ENCODE results near the gene GIGYF2. TPM values are rescaled to one million over a fixed set of nuclear protein-coding genes. Genes with fewer than 3 reads are reported as not detected.

GIGYF2 gene
- total and polyA plus RNA-seq, 2 of the 13 experiments (the other 11 are each of a cell fraction or from before 2014, with no cell fraction given): 44.9 to 73.5 TPM

DNA sequence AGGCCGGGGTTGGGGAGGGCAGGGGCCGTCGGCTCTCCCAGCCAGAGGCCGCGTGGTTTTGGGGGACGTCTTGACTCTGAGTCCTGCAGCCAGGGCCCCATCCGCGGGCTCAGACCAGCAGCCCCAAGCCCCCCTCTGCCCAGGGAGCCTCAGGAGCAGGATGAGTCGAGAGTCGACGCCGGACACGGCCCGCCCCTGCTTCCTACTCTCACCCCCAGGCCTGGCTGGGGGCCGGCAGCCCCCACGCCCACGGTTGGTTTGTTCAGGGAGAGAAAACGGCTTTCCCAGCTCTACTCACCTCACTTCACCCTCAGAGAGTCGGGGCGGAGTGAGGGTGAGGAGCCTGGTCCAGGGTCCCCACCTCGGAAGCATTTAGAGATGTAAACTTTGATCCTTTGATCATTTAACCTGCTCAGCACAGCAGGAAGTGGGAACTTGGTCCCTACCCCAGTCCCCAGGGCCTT, 179.9 kb downstream of the GIGYF2 start (continued):
- TF ChIP-seq ZNF496 (CRISPR knock-in tag; IDR thresholded peaks at IDR 0.05; ENCODE audit: insufficient replicate concordance): no peak
- TF ChIP-seq ZNF558 (CRISPR knock-in tag; IDR thresholded peaks at IDR 0.05; ENCODE audit: borderline replicate concordance): no peak
- TF ChIP-seq SAP130 (CRISPR knock-in tag; IDR thresholded peaks at IDR 0.05; ENCODE audit: low read depth): no peak; the same call in 1 of the 2 replicates
- TF ChIP-seq, protein P1, sequence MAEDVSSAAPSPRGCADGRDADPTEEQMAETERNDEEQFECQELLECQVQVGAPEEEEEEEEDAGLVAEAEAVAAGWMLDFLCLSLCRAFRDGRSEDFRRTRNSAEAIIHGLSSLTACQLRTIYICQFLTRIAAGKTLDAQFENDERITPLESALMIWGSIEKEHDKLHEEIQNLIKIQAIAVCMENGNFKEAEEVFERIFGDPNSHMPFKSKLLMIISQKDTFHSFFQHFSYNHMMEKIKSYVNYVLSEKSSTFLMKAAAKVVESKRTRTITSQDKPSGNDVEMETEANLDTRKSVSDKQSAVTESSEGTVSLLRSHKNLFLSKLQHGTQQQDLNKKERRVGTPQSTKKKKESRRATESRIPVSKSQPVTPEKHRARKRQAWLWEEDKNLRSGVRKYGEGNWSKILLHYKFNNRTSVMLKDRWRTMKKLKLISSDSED (CRISPR knock-in tag; IDR thresholded peaks at IDR 0.05): no peak
- TF ChIP-seq ZNF570 (CRISPR knock-in tag; IDR thresholded peaks at IDR 0.05; ENCODE audit: borderline replicate concordance): no peak
- TF ChIP-seq, protein P2, sequence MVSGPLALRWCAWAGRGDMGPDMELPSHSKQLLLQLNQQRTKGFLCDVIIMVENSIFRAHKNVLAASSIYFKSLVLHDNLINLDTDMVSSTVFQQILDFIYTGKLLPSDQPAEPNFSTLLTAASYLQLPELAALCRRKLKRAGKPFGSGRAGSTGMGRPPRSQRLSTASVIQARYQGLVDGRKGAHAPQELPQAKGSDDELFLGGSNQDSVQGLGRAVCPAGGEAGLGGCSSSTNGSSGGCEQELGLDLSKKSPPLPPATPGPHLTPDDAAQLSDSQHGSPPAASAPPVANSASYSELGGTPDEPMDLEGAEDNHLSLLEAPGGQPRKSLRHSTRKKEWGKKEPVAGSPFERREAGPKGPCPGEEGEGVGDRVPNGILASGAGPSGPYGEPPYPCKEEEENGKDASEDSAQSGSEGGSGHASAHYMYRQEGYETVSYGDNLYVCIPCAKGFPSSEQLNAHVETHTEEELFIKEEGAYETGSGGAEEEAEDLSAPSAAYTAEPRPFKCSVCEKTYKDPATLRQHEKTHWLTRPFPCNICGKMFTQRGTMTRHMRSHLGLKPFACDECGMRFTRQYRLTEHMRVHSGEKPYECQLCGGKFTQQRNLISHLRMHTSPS (CRISPR knock-in tag; IDR thresholded peaks at IDR 0.05; ENCODE audit: low read depth): no peak
- TF ChIP-seq CSRNP1 (CRISPR knock-in tag; IDR thresholded peaks at IDR 0.05): 0 out of 2 replicates have a peak, but pooled peaks have one; percentile 49
- TF ChIP-seq ZIK1 (CRISPR knock-in tag; IDR thresholded peaks at IDR 0.05; ENCODE audit: borderline replicate concordance, low read depth): no peak; the same call in 1 of the 2 replicates
- TF ChIP-seq SNAPC2 (CRISPR knock-in tag; IDR thresholded peaks at IDR 0.05): no peak
- TF ChIP-seq RNF219 (CRISPR knock-in tag; IDR thresholded peaks at IDR 0.05): no peak
- TF ChIP-seq, protein P3, sequence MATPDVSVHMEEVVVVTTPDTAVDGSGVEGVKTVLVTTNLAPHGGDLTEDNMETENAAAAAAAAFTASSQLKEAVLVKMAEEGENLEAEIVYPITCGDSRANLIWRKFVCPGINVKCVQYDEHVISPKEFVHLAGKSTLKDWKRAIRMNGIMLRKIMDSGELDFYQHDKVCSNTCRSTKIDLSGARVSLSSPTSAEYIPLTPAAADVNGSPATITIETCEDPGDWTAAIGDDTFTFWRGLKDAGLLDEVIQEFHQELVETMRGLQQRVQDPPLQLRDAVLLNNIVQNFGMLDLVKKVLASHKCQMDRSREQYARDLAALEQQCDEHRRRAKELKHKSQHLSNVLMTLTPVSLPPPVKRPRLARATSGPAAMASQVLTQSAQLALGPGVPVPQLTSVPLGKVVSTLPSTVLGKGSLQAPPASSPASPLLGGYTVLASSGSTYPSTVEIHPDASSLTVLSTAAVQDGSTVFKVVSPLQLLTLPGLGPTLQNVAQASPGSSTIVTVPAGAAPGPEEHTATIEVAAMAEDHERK (CRISPR knock-in tag; IDR thresholded peaks at IDR 0.05; ENCODE audit: low read depth): no peak
- TF ChIP-seq TBL1XR1 (IDR thresholded peaks at IDR 0.05; ENCODE audit: borderline replicate concordance, low read length, partially characterized antibody): no peak
- TF ChIP-seq ZNF264 (CRISPR knock-in tag; IDR thresholded peaks at IDR 0.05): peak; percentile 71; the same call in 1 of the 2 replicates
- 0 out of 2 replicates have a peak, but pooled peaks have one; percentile 26 for TF ChIP-seq ZBTB7A (CRISPR knock-in tag; IDR thresholded peaks at IDR 0.05)
- TF ChIP-seq ZC3H13 (CRISPR knock-in tag; IDR thresholded peaks at IDR 0.05): no peak
- no peak for TF ChIP-seq ZNF850 (CRISPR knock-in tag; conservative IDR thresholded peaks at IDR 0.05)
- no peak for TF ChIP-seq ZNF780A (CRISPR knock-in tag; IDR thresholded peaks at IDR 0.05)
- no peak for TF ChIP-seq KAT2B (IDR thresholded peaks at IDR 0.05; ENCODE audit: borderline replicate concordance, low read depth, low read length)
- TF ChIP-seq SETDB1 (CRISPR knock-in tag; IDR thresholded peaks at IDR 0.05; ENCODE audit: borderline replicate concordance): no peak
- no peak for TF ChIP-seq TOE1 (CRISPR knock-in tag; IDR thresholded peaks at IDR 0.05)
- TF ChIP-seq ATF5 (CRISPR knock-in tag; IDR thresholded peaks at IDR 0.05; ENCODE audit: low read depth): no peak
